Measurements from ENCODE around the gene LILRB5. TPM values are rescaled to one million over a fixed set of nuclear protein-coding genes. Genes with fewer than 3 reads are reported as not detected.

The LILRB5 gene
- total and polyA plus RNA-seq, 2 of the 4 experiments (the other 2 are of a cell fraction): not detected

GRCh38 chr19:54218259-54218658, 38.8 kb downstream of the LILRB5 start:
- Histone ChIP-seq H3K9ac (ENCODE audit: low read depth, low read length) (no peak overlapping the region), H4K8ac (ENCODE audit: low read depth in 2 of 2, low read length in 2 of 2) (no peak overlapping the region), H2AK9ac (replicated peaks; ENCODE audit: low read depth, low read length, poor library complexity) (no peak overlapping the region), H3K4me2 (ENCODE audit: low read depth, low read length) (no peak overlapping the region), H3K4me1 (ENCODE audit: control insufficient read depth, insufficient read depth, low read length) (no peaks in the 10 kb centered on the region), H3K14ac (replicated peaks; ENCODE audit: low read depth, low read length) (no peak overlapping the region), H4K91ac (ENCODE audit: insufficient read depth, low read depth, low read length) (no peak overlapping the region), H3K56ac (ENCODE audit: extremely low read depth, insufficient read depth, low read length) (no peak overlapping the region), H2AFZ (replicated peaks; ENCODE audit: low read length, poor library complexity) (no peak overlapping the region), H3K18ac (ENCODE audit: low read depth, low read length) (no peak overlapping the region), H3K4me3 (ENCODE audit: insufficient read depth, low read depth, low read length) (no peak overlapping the region), H2AK5ac (ENCODE audit: low read depth, low read length) (no peak overlapping the region), H3K4ac (ENCODE audit: low read depth, low read length) (no peak overlapping the region), H4K5ac (ENCODE audit: low read depth, low read length) (no peak overlapping the region), H2BK120ac (ENCODE audit: low read depth, low read length) (no peak overlapping the region), H2BK20ac (ENCODE audit: low read depth, low read length) (no peak overlapping the region), H2BK15ac (ENCODE audit: low read depth, low read length) (no peak overlapping the region), H3K9me1 (ENCODE audit: insufficient read depth, low read length) (no peaks in the 10 kb centered on the region), H3K9me3 (ENCODE audit: control insufficient read depth, insufficient read depth, low read length) (no peaks in the 10 kb centered on the region), H2BK5ac (ENCODE audit: low read depth, low read length, poor library complexity, severe bottlenecking) (no peak overlapping the region), H3K27me3 (ENCODE audit: control insufficient read depth, insufficient read depth, low read length) (peaks cover 5% of the 10 kb centered on the region; the same call in 1 of the 2 replicates), H3K27ac (ENCODE audit: insufficient read depth, low read length) (no peak overlapping the region), H4K20me1 (ENCODE audit: insufficient read depth, low read length) (no peaks in the 10 kb centered on the region), H3K36me3 (ENCODE audit: control insufficient read depth, insufficient read depth, low read length) (no peaks in the 10 kb centered on the region), H3K23ac (ENCODE audit: low read depth, low read length) (no peak overlapping the region), H3K79me1 (ENCODE audit: low read depth in 1 of 2, low read length in 2 of 2) (no peaks in the 10 kb centered on the region)
- intact Hi-C loops (cut with micrococcal nuclease) (no loop called here), in situ Hi-C loops (cut with MboI; ENCODE audit: low sequenced_read_pairs) (no loop called here), dilution Hi-C loops (cut with HindIII; ENCODE audit: low sequenced_read_pairs, unreplicated experiment) (no loop called here)
- no peak for TF ChIP-seq CEBPB (IDR thresholded peaks at IDR 0.05; ENCODE audit: low read depth, low read length)
- TF ChIP-seq NFE2L2 (IDR thresholded peaks at IDR 0.05; ENCODE audit: low read depth, low read length): no peak
- TF ChIP-seq MAFK (IDR thresholded peaks at IDR 0.05; ENCODE audit: low read depth, low read length): no peak
- TF ChIP-seq ELK1 (IDR thresholded peaks at IDR 0.05; ENCODE audit: borderline replicate concordance, low read depth, low read length): no peak
- no peak for TF ChIP-seq RAD21 (IDR thresholded peaks at IDR 0.05; ENCODE audit: low read length)
- TF ChIP-seq MXI1 (IDR thresholded peaks at IDR 0.05; ENCODE audit: borderline replicate concordance, low read depth, low read length): no peak
- no peak for TF ChIP-seq BHLHE40 (IDR thresholded peaks at IDR 0.05; ENCODE audit: low read depth, low read length)
- no peak for TF ChIP-seq CHD1 (IDR thresholded peaks at IDR 0.05; ENCODE audit: low read depth, low read length)
- no peak for TF ChIP-seq FOS (IDR thresholded peaks at IDR 0.05; ENCODE audit: low read depth, low read length)
- no peak for TF ChIP-seq CTCF (conservative IDR thresholded peaks at IDR 0.05; ENCODE audit: low read depth, low read length)
- no peak for TF ChIP-seq MAZ (IDR thresholded peaks at IDR 0.05; ENCODE audit: borderline replicate concordance, low read depth, low read length)
- CTCF ChIA-PET: no interaction called here
- no TSS peak for BruUV-seq (replicated peaks)
- DNase-seq: no peak
- no peak for ATAC-seq (ENCODE audit: low read depth)
- POLR2A ChIA-PET (ENCODE audit: unreplicated experiment): no interaction called here
- 80% methylated on average over 2 of the region's 8 CpGs; no CpG with 5 or more reads in 1 of the 2 experiments for WGBS, 2 experiments (ENCODE audit: extremely low coverage in 2 of 2, insufficient read length in 1 of 2)
